Stimulated activated CD4-positive, alpha-beta T cell treated with anti-CD3 and anti-CD28 coated beads, Interleukin-2, amount 100 ng/mL, for 24 hours (primary cell): ENCODE data around the gene RASGEF1C.

Experiments
- DNase-seq, 2 donors: peaks; one replicate each; pipeline ENCODE4 v3.0.0-alpha.2; 2020

RASGEF1C gene

DNA sequence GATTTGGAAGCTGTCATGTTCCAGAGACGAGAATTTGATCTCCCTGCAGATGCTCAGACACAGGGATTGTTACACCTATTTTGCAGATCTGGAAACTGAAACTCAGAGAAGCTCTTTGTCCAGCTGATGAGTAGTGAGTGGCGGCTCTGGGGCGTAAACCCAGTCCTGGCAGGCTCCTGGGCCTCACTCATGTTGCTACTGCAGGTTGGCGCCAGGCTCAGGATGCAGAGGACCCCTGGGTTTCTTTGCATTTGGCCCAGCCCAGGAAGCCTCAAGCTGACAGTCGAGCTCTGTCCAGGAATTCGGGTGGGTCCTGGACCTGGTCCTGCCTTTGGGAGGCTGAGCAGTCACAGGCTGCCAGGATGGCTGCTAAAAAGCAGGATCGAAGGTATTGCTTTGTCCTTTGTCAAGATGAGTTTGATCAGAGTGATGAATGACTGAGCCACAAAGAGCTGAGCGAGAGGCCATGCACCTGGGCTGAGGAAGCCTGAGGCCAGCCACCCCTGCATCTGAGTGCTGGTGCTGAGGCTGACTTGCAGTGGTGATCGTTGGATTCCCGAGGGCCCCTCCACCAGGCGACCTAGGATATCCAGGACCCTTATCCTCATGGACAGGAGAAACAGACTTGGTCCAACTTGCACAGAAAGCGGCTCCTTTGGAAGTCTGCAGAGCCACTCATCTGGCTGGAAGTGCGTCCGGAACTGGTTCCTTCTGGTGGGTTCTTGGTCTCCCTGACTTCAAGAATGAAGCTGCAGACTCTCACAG lies 129.1 kb downstream of the RASGEF1C start:
- DNase-seq: no peak

DNA sequence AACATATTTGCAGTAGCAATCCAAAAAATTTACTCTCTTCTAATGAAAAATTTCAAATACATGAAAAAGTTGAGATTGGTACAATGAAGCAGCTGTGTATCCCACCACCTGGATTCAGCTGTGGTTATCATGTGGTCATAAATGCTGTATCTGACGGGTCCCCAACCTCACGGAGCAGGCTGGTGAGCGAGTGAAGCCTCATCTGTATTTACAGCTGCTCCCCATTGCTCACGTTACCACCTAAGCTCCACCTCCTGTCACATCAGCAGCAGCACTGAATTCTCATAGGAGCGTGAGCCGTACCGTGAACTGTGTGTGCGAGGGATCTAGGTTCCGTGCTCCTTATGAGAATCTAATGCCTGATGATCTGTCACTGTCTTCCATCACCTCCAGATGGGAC lies 130.7 kb downstream of the RASGEF1C start:
- DNase-seq: no peak

DNA sequence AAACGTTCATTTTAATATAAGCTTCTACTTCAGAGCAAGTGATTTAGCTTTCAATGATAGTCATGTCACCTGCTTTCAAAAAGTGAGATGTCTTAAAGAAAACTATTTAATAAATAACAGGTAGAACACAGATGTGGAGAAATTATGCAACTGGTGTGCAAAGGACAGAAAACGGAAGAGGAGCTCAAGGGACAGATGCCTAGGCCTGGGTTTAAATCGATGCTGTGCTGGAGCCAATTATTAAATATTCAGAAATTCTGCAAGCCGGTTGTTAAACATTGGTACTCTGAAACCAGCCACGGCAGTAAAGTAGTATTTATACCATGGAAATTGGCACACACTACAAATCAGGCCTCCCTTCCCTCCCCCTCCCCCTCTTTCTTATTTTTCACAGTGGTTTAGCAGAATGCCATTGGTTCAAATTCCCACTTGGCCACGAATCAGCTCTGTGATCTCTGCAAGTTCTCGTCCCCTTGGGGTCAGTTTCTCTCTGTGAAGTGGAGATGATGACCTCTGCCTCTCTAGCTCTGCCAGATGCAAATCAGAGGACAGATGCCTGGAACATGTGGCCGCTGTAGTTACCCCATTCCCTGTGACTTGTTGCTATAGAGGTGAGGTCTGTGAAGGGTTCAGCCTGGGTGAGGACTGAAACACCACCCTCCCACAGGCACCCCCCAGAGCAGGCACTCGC lies 131.3 kb downstream of the RASGEF1C start:
- no peak for DNase-seq

DNA sequence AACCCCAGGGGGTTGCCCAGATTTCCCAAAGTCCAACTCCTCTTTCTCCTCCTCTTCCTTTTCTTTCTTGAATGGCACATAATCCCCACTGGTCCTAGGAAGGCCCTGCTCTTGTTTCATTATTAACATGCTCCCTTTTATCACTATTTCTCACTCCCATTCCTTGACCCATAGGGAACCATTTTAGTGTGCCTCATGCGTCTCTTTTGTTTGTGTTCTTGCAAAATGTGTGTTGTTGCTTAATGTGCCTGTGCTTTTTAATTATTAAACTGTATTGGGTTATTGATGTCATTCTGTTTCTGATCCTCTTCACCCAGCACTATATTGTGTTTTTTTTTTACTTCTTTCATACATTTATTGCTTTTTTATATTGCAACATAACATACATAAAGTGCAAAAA lies 133.3 kb downstream of the RASGEF1C start:
- DNase-seq: no peak

DNA sequence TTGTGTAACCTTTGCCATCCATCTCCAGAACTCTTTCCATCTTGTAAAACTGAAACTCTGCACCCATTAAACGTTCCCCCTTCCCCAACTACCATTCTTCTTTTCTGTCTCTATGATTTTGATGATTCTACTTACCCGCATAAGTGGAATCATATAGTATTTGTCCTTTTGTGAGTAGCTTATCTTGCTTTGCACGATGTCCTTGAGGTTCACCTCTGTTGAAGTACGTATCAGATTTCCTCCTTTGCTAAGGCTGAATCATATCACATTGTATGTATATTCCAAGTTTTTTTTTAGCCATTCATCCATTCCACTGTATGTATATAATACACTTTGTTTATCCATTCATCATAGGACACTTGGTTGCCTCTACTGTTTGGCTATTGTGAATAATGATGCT lies 134.5 kb downstream of the RASGEF1C start:
- DNase-seq: no peak

DNA sequence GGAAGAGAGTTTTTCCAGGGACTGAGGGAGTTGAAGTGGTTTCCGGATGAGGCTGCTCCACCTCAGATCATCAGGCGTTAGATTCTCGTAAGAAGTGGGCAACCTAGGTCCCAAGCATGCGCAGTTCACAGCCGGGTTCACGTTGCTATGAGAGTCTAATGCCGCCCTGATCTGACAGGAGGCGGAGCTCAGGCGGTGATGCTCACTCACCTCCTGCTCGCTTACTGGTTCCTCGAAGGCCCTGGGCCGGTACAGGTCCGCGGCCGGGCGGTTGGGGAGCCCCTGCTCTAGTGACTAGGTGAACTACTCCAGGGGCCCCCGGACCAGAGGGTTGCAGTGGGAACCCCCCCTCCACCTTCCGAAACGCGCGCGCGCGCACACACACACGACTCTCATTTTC lies 136.5 kb downstream of the RASGEF1C start:
- DNase-seq: no peak

DNA sequence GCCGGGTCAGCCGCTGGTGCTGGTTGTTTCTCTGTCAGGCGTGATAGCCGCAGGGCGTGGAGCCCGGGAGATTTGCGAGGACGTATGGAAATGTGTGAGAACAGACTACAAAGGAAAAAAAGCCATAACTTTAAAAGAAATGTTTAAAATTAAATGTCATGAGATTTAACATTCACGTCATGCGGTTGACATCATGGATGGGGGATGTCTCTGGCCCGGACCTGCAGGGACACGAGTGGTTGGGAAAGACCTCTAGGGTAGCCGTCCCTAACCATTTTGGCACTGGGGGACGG lies 136.8 kb downstream of the RASGEF1C start:
- DNase-seq: no peak

DNA sequence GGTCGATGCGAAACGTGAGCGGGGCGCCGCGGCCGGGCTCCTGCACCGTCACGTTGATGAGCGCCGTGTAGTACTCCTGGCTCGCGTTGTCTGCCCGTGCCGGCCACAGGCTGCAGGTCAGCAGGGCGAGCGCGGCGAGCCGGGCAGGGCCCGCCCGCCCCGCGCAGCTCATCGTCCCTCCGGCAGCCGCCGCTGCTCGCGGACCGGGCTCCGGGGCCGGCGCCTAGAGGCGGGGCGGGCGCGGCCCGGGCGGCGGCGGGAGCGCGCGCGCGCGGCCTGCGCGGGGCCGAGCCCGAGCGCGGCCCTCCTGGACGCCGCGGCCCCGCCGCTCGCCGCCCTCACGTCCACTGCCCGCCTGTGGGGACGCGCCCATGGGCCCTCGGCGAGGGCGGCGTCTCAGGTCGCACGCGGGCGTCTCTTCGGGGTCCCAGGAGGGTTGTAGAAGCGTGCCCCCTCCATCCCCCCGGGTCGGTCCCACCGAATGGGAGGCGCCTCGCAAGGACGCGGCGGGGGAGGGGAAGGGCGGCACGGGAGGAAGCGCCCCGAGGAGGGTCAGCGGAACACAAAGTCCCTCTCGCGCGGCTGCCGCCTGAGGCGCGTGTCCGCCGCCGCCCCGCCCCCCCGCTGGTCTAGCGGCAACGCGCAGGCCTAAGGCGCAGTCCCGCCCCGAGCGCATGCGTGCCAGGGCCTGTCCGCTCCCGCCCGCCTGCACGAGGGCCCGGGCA lies 137.3 kb downstream of the RASGEF1C start, which contains the start of gene RNF130:
RNF130 (minus strand) TSS at position 229 of the 725 bp plus-strand sequence; CDS start at position 172, 57 bp downstream.
- peak; percentile 89 to 92 for DNase-seq

DNA sequence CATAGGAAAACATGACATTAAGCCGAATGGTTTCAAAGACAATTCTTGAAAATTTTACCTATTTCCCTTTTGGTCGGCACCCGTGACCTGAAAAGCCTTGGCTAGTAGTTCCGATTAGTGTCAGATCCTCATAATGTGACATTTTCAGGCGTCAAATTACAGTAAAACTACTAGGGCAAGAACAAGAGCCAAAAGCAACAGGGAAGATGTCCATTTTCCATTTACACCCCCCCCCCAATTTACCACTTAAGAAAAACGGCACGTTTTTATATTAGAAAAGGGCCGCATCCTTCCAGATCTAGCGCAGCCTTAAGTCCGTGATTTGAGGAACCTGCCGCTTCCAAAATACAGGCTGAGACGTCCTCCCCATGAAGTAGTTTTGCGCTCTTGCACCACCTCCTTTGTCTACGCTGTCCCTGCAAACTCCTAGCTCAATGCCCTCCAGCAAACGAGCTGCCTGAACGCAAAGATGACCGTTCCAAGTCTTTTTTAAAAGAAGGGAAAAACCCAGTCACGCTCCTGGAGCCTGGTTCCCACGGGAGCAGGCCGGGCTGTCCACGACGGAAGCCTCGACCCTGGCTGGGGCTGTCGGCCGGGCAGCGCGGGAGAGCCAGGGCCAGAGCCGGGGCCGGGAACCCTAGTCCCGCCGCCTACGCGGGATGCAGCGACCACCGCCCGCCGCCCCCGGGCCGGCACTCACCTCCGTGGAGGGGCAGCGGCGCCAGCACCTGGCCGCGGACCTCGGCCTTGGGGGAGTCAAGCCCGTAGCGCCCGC lies 138.1 kb downstream of the RASGEF1C start:
- no peak for DNase-seq

DNA sequence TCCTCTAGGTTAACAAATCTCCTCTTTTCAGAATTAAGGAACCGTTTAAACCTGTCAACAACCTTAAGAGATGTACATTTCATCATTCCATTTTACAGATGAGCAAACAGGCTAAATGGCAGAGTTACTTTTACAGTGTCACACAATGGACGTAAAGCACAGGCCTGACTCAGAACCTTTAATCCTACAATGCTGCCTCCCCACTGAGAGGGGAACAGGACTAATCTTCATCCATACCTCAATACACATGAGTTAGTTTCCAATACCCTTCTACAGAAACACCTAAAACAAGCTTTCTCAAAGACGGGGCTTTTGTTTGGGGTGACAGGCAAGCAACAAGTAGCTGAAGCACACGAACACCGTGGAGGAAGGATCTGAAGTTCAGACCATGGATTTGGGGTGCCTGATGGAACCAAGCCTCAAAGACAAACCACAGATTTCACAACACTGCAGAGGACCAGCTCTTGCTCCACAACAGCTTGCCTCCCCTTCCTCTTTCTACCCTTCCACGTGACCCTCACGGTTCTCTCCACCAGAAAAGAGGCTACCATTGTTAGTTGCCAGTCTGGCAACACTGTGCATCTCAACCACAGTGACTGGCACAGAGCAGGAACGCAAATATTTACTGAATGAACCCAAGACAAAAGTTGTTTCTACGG lies 139.3 kb downstream of the RASGEF1C start:
- DNase-seq: no peak

DNA sequence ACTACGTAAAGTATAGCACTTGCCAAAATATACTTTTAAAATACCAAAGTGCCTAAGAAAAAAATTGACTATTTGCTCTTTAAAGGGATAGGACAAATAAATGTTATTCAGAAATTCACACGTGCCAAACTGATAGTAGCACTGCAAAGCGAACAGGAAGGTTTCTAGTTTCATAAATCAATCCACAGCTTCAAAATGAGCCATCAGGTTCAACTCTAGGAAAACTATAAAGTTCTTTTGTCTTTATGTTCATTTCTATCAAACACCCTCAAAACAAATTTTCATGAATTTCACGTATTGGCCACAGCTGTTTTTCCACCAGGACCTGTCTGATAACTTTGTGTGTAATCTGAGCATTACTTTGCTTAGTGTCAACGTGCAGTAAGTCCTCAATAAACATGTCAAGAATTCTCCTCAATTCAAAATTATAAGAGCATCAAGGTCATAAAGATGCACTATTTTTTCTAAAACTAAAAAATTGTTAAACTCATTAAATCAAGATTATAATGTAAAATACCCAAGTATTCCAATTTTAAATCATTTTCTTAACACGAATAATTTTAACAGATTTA lies 140.4 kb downstream of the RASGEF1C start:
- no peak for DNase-seq

DNA sequence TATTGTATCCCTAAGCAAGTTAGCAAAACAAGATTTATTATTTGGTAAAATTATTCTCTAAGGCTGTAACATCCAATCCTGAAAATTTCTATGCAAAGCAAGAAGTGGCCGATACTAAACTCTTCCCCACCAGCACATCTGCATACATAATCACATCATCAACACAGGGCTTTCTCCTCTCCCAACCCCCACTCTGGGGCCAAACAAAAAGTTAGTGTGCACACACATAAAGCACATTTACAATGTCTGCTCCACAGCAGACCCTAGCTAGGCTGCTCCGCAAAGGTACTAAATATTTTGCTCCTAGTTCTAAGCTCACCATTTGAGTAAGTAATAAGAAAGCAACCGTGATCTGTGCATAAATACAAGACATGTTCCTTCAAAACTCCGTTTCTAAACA lies 141.0 kb downstream of the RASGEF1C start:
- no peak for DNase-seq

DNA sequence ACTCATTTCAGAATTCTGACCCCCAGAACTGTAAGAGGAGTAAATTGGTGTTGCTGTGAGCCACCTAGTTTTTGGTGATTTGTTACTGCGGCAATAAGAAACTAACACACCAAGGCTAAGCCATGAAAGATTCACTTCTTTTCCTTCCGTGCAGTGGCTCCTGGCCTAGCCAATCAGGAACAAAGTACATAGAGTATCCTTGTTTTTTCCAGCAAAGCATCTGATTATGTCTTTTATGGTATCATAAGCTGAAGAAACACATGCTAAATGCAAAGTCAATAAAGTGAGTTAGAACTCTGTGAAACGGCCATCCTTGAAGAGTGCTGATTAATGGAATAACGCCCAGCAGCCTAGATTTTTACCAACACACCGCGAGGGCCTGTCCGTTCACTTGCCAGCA lies 148.8 kb downstream of the RASGEF1C start:
- no peak for DNase-seq

DNA sequence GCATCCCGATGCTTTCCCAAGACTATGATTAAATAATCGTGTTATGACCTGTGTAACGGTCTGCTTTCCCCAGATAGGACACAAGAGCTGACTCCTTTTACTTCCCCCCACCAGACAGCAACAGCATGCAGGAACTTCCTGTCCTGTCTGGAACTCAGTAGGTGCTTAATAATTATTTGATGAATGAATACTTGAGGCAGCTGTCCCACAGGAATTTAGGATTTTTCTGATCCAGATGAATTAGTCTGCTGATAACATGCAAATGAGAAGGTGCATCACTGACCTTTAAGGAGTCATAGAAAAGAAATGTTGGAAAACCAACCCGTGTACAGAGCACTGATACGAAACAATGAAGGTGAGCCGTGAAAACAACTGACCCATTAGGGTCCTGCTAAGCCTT lies 149.7 kb downstream of the RASGEF1C start:
- no peak for DNase-seq

DNA sequence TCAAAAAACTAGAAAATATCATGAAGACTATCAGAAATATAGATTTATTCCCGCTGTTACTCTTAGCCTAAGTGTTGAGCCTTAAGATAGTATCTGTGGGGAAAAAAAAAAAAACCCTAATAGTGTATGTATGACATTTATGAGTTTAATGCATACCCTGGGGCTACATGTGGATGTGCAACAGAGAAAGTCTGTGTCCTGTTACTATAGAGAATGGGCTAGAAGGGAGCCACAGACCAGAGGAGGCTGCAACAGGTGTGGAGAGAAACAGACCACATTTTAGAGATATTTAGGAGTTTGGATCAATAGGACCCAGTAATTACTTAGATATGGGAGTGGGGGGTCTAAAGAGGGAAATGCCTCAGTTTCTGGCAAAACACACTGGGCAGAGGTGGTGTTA lies 152.9 kb downstream of the RASGEF1C start:
- DNase-seq: no peak

DNA sequence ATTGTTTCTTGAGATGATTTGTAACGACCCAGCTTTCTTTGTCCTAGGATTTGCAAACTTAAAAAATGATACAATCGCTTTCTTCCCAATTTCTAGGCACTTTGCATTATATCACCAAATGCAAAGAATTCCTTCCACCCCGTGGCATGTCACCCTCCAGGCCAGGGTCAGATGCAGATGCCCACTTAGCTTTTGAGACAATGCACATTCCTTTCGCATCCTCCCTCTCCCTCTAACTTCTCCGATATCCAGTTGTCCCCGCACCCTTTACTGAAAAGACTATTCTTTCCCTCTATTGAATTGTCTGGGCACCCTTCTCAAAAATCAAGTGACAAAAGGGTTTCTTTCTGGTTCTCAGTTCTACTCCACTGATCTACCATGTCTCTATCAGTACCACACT lies 154.8 kb downstream of the RASGEF1C start:
- no peak for DNase-seq

DNA sequence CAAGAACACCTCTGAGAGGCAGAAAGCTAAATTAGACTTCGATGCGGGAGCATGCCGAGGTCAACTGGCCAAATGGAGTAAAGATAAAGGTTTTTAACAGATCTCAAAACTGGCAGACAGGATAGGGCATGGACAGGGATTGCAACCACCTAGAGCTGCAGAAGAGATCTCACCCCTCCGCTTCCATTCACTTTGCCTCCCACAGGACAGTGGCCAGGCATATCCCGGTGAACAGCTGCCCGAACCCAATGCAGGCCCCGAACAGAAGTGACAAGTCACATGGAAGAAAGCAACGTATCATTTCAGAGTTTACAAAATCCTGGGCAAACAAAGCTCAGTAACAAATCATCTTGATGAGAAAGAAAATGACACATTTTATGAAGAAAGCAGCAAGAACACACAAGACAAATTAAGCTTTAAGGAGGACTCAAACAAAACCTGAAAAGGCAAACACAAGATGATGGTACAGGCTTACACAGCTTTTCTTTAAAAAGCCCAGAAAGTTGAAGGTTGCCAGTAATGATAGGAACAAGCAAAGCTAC lies 155.9 kb downstream of the RASGEF1C start:
- no peak for DNase-seq

DNA sequence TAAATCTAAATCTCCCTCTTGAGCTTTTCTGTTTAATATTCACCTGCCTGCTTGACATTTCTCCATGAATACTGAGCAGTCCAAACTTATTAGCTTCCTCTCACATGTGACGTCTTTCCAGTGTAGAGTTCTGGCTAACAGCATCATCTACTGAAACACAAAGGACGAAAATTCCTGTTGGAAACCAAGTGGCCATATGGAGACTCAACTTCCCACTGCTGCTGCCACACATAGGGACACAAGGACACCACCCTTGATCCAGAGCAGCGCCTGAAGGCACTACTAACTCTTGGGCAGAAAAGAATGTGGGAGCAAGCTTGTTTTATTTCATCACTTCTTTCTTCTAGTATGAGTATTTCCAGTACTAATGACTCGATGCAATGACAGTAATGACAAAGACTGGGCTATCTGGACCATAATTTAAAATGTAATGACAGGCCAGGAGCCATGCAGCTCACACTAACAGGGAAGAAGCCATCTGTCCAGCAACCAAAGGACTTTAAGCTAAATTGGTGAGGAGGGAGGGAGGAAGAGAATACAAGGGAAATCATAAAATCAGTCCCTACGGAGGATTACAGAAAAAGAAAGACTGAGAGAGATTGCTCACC lies 156.7 kb downstream of the RASGEF1C start:
- no peak for DNase-seq
